BLaER1 treated with 17β-estradiol and CSF1 and Interleukin-3, amounts not matched to agents 10 nM and 100 nM (cell line): ENCODE results near the gene GPR161.
A peak's percentile ranks its signal among the peaks of the same experiment; 100 is the strongest.

Source experiments
- H3K27ac ChIP-seq, 11 experiments: shearing (Covaris generic); formaldehyde crosslinking; 2 replicates each; pipeline ENCODE4 v1.8.1; 2022
- H3K27me3 ChIP-seq, 11 experiments: shearing (Covaris generic); formaldehyde crosslinking; 2 replicates each; pipeline ENCODE4 v1.8.1; 2022
- H3K36me3 ChIP-seq, 11 experiments: shearing (Covaris generic); formaldehyde crosslinking; 2 replicates each; pipeline ENCODE4 v1.8.1; 2022
- H3K4me1 ChIP-seq, 10 experiments: shearing (Covaris generic); formaldehyde crosslinking; 2 replicates each; pipeline ENCODE4 v1.8.1; 2022
- H3K4me2 ChIP-seq, 11 experiments: shearing (Covaris generic); formaldehyde crosslinking; 2 replicates each; pipeline ENCODE4 v1.8.1; 2022
- H3K4me3 ChIP-seq, 10 experiments: shearing (Covaris generic); formaldehyde crosslinking; 2 replicates each; pipeline ENCODE4 v1.8.1; 2022
- H3K9ac ChIP-seq, 11 experiments: shearing (Covaris generic); formaldehyde crosslinking; 2 replicates each; pipeline ENCODE4 v1.8.1; 2022
- H3K9me3 ChIP-seq, 11 experiments: shearing (Covaris generic); formaldehyde crosslinking; replicated peaks in 1 of 11; 2 replicates each; pipeline ENCODE4 v1.8.1; 2022
- H4K20me1 ChIP-seq, 11 experiments: shearing (Covaris generic); formaldehyde crosslinking; 2 replicates each; pipeline ENCODE4 v1.8.1; 2022
- Cebpa-rat ChIP-seq, 11 experiments: shearing (Covaris generic); IDR thresholded peaks; 2 replicates each; pipeline ENCODE4 v1.8.1; 2022

GPR161 gene

GRCh38 chr1:168087696-168088095 lies 49.0 kb downstream of the GPR161 start:
- no peaks in the 10 kb centered on the region; a peak in 2 of 22 replicates for H4K20me1 ChIP-seq
- no peak overlapping the region for H3K4me2 ChIP-seq
- H3K9me3 ChIP-seq = no peaks in the 10 kb centered on the region
- no peak overlapping the region for H3K27ac ChIP-seq
- H3K36me3 ChIP-seq = no peaks in the 10 kb centered on the region
- no peak overlapping the region for H3K4me3 ChIP-seq
- H3K4me1 ChIP-seq = peaks cover 0 to 8% (median 0%) of the 10 kb centered on the region in 10 experiments; a peak in 2 of 20 replicates
- TF ChIP-seq Cebpa-rat (IDR thresholded peaks at IDR 0.05) = no peak
- H3K27me3 ChIP-seq = no peaks in the 10 kb centered on the region
- no peak overlapping the region for H3K9ac ChIP-seq

GRCh38 chr1:168086438-168086837 lies 50.3 kb downstream of the GPR161 start:
- TF ChIP-seq Cebpa-rat (IDR thresholded peaks at IDR 0.05) = no peak
- Histone ChIP-seq H3K36me3 (no peaks in the 10 kb centered on the region), H3K9ac (no peak overlapping the region), H3K4me3 (no peak overlapping the region), H3K27me3 (no peaks in the 10 kb centered on the region), H4K20me1 (no peaks in the 10 kb centered on the region; a peak in 2 of 22 replicates), H3K4me2 (no peak overlapping the region), H3K9me3 (no peaks in the 10 kb centered on the region), H3K4me1 (peaks cover 0 to 8% (median 0%) of the 10 kb centered on the region in 10 experiments; a peak in 8 of 20 replicates), H3K27ac (no peak overlapping the region)

GRCh38 chr1:168085401-168085872 lies 51.3 kb downstream of the GPR161 start:
- Histone ChIP-seq H3K4me1 (peaks cover 0 to 18% (median 0%) of the 10 kb centered on the region in 10 experiments; a peak in 8 of 20 replicates), H3K36me3 (no peaks in the 10 kb centered on the region), H3K4me3 (no peak overlapping the region), H3K27ac (peak overlapping the region in 1 of 11 experiments; percentile 32; a peak in 1 of 22 replicates), H3K4me2 (no peak overlapping the region), H3K27me3 (no peaks in the 10 kb centered on the region), H3K9ac (no peak overlapping the region), H4K20me1 (no peaks in the 10 kb centered on the region; a peak in 2 of 22 replicates), H3K9me3 (no peaks in the 10 kb centered on the region)
- no peak for TF ChIP-seq Cebpa-rat (IDR thresholded peaks at IDR 0.05)

- no peak for TF ChIP-seq Cebpa-rat (IDR thresholded peaks at IDR 0.05)
- peak overlapping the region in 1 of 11 experiments; percentile 32; a peak in 1 of 22 replicates for H3K27ac ChIP-seq
- H3K9ac ChIP-seq = no peak overlapping the region
- peaks cover 0 to 23% (median 0%) of the 10 kb centered on the region in 10 experiments; a peak in 8 of 20 replicates for H3K4me1 ChIP-seq
- no peaks in the 10 kb centered on the region; a peak in 2 of 22 replicates for H4K20me1 ChIP-seq
- H3K36me3 ChIP-seq = no peaks in the 10 kb centered on the region
- H3K4me3 ChIP-seq = no peak overlapping the region
- no peaks in the 10 kb centered on the region for H3K9me3 ChIP-seq
- no peaks in the 10 kb centered on the region for H3K27me3 ChIP-seq
- H3K4me2 ChIP-seq = no peak overlapping the region
Measured at GRCh38 chr1:168084396-168085231, 52.1 kb downstream of the GPR161 start.

GRCh38 chr1:168083456-168084325 lies 53.0 kb downstream of the GPR161 start:
- no peaks in the 10 kb centered on the region for H3K9me3 ChIP-seq
- H3K4me2 ChIP-seq = no peak overlapping the region
- H4K20me1 ChIP-seq = no peaks in the 10 kb centered on the region; a peak in 2 of 22 replicates
- TF ChIP-seq Cebpa-rat (IDR thresholded peaks at IDR 0.05) = no peak
- H3K4me3 ChIP-seq = no peak overlapping the region
- H3K27ac ChIP-seq = no peak overlapping the region
- H3K27me3 ChIP-seq = no peaks in the 10 kb centered on the region
- peaks cover 0 to 6% (median 0%) of the 10 kb centered on the region in 11 experiments; a peak in 1 of 22 replicates for H3K36me3 ChIP-seq
- peaks cover 0 to 23% (median 0%) of the 10 kb centered on the region in 10 experiments; a peak in 8 of 20 replicates for H3K4me1 ChIP-seq
- H3K9ac ChIP-seq = no peak overlapping the region

- Histone ChIP-seq H3K4me2 (peak overlapping the region in 2 of 11 experiments; percentile 26 to 34; a peak in 1 of 22 replicates), H3K4me1 (peaks cover 0 to 23% (median 0%) of the 10 kb centered on the region in 10 experiments; a peak in 8 of 20 replicates), H3K9me3 (no peaks in the 10 kb centered on the region), H3K36me3 (peaks cover 2 to 20% (median 9%) of the 10 kb centered on the region in 11 experiments; a peak in 16 of 22 replicates), H4K20me1 (no peaks in the 10 kb centered on the region; a peak in 2 of 22 replicates), H3K27me3 (no peaks in the 10 kb centered on the region), H3K9ac (no peak overlapping the region), H3K27ac (peak overlapping the region in 2 of 11 experiments; percentile 41 to 54; a peak in 4 of 22 replicates), H3K4me3 (no peak overlapping the region)
- no peak for TF ChIP-seq Cebpa-rat (IDR thresholded peaks at IDR 0.05)
Measured at GRCh38 chr1:168082008-168082876, 54.5 kb downstream of the GPR161 start.

GRCh38 chr1:168081373-168082007 lies 55.2 kb downstream of the GPR161 start:
- Histone ChIP-seq H3K9ac (no peak overlapping the region), H3K9me3 (no peaks in the 10 kb centered on the region), H3K36me3 (peaks cover 9 to 28% (median 16%) of the 10 kb centered on the region in 11 experiments; a peak in 21 of 22 replicates), H3K4me1 (peaks cover 0 to 23% (median 0%) of the 10 kb centered on the region in 10 experiments; a peak in 8 of 20 replicates), H3K27me3 (no peaks in the 10 kb centered on the region), H4K20me1 (no peaks in the 10 kb centered on the region; a peak in 2 of 22 replicates), H3K27ac (peak overlapping the region in 2 of 11 experiments; percentile 41 to 54; a peak in 4 of 22 replicates), H3K4me3 (no peak overlapping the region), H3K4me2 (peak overlapping the region in 2 of 11 experiments; percentile 34 to 39; a peak in 5 of 22 replicates)
- TF ChIP-seq Cebpa-rat (IDR thresholded peaks at IDR 0.05) = no peak
